ENCODE measurements around the gene FBXO44. TPM values are rescaled to one million over a fixed set of nuclear protein-coding genes. Genes with fewer than 3 reads are reported as not detected.

The FBXO44 gene
- total and polyA plus RNA-seq, 10 of the 15 experiments (the other 5 are each of a cell fraction or from before 2014, with no cell fraction given) = 0.77 to 22.4 (median 8.2) TPM

GRCh38 chr1:11648732-11649158, 5.9 kb upstream of the FBXO44 start:
- H3K9me3 ChIP-seq (replicated peaks; ENCODE audit: control insufficient read depth, insufficient read depth, low read length) = no peaks in the 10 kb centered on the region
- no peak for DNase-seq (ENCODE audit: low read depth, low spot score)
- ChIA-PET POLR2A (no interaction called here), RAD21 (ENCODE audit: unreplicated experiment) (interaction anchor here (0.7 to 2.8 kb wide), 2 partner anchors 71 to 604 kb away, joined by 3 to 25 read pairs; no protein-coding TSS in a partner anchor), SMC1A (ENCODE audit: uncharacterized antibody, unreplicated experiment) (no interaction called here), CTCF (interaction anchor here (0.6 to 3.2 kb wide), 3 partner anchors 46 to 611 kb away, joined by 3 to 36 read pairs (median 14); no protein-coding TSS in a partner anchor)
- FAIRE-seq = no peak
- no peak overlapping the region for H2AFZ ChIP-seq (ENCODE audit: control insufficient read depth, low read depth, low read length)
- BruUV-seq (replicated peaks) = no TSS peak
- H3K4me3 ChIP-seq = no peak overlapping the region
- H4K20me1 ChIP-seq (ENCODE audit: control insufficient read depth, insufficient read depth) = no peaks in the 10 kb centered on the region
- no peak for TF ChIP-seq JUND (IDR thresholded peaks at IDR 0.05; ENCODE audit: low read depth, low read length)
- no peak for TF ChIP-seq ZNF687 (IDR thresholded peaks at IDR 0.05)
- no peak for TF ChIP-seq RAD21 (IDR thresholded peaks at IDR 0.05; ENCODE audit: insufficient read depth, low read depth, low read length)
- H3K36me3 ChIP-seq (ENCODE audit: control insufficient read depth in 2 of 2, insufficient read depth in 2 of 2, low read length in 1 of 2) = no peaks in the 10 kb centered on the region
- intact Hi-C loops (cut with micrococcal nuclease; ENCODE audit: unreplicated experiment) = no loop called here
- H3K4me2 ChIP-seq (ENCODE audit: control insufficient read depth, insufficient read depth) = no peak overlapping the region; the same call in 1 of the 2 replicates
- peak; percentile 53 for ATAC-seq
- no peaks in the 10 kb centered on the region for H3K79me2 ChIP-seq (ENCODE audit: control insufficient read depth, insufficient read depth, low read length)
- H3K27me3 ChIP-seq (replicated peaks in 1 of 2; ENCODE audit: control insufficient read depth in 2 of 2, insufficient read depth in 2 of 2, low read length in 1 of 2) = no peaks in the 10 kb centered on the region; a peak in 2 of 4 replicates
- H3K4me1 ChIP-seq (ENCODE audit: control insufficient read depth, insufficient read depth, low read length) = no peaks in the 10 kb centered on the region
- H3K27ac ChIP-seq (ENCODE audit: control insufficient read depth, insufficient read depth) = no peak overlapping the region
- H3K9ac ChIP-seq (ENCODE audit: control insufficient read depth, insufficient read depth, low read length) = no peak overlapping the region
- in situ Hi-C loops (cut with MboI) = no loop called here
- 60% methylated on average over 23 of the region's 30 CpGs for WGBS (ENCODE audit: insufficient coverage, insufficient replicate concordance, low lambda C conversion rate, missing lambda C conversion rate)

Data from GM12878 (cell line).